Measurements from ENCODE around the gene IL17RC. TPM values are rescaled to one million over a fixed set of nuclear protein-coding genes. Genes with fewer than 3 reads are reported as not detected.

IL17RC gene
- total RNA-seq, 4 donors from 2014 or later: 30.6 to 48.7 (median 37.4) TPM

- Histone ChIP-seq H3K4me3 (peak overlapping the region; percentile 39 to 79 (median 61)), H3K27ac (peak overlapping the region; percentile 86 to 97 (median 94)), H3K27me3 (no peaks in the 10 kb centered on the region), H3K9me3 (no peaks in the 10 kb centered on the region), H3K36me3 (peaks cover 0 to 36% (median 0%) of the 10 kb centered on the region in 3 donors), H3K4me1 (peaks cover 42 to 72% (median 47%) of the 10 kb centered on the region in 3 donors)
- intact Hi-C loops (cut with DNase I): no loop called here
- 0% methylated on average over 1 of the region's 15 CpGs; no CpG with 5 or more reads in 1 of the 2 donors for WGBS, 2 donors
- no peak for DNase-seq
- no peak for TF ChIP-seq POLR2A (IDR thresholded peaks at IDR 0.05)
Measured at GRCh38 chr3:9914559-9915253, 2.2 kb upstream of the IL17RC start.

DNA sequence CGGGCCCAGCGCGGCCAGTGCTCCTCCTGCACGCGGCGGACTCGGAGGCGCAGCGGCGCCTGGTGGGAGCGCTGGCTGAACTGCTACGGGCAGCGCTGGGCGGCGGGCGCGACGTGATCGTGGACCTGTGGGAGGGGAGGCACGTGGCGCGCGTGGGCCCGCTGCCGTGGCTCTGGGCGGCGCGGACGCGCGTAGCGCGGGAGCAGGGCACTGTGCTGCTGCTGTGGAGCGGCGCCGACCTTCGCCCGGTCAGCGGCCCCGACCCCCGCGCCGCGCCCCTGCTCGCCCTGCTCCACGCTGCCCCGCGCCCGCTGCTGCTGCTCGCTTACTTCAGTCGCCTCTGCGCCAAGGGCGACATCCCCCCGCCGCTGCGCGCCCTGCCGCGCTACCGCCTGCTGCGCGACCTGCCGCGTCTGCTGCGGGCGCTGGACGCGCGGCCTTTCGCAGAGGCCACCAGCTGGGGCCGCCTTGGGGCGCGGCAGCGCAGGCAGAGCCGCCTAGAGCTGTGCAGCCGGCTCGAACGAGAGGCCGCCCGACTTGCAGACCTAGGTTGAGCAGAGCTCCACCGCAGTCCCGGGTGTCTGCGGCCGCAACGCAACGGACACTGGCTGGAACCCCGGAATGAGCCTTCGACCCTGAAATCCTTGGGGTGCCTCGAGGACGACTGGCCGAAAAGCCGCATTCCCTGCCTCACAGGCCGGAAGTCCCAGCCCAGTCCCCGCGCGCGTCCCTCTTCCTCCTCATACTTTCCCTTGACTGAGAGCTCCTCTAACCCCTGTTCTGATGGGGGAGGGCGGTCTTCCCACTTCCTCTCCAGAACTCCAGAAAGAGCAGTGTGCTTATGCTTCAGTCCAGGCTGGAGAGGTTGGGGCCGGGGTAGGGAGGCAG is 1.4 kb upstream of the IL17RC start:
- intact Hi-C loops (cut with DNase I): no loop called here
- Histone ChIP-seq H3K27ac (peak overlapping the region; percentile 86 to 97 (median 94)), H3K27me3 (no peaks in the 10 kb centered on the region), H3K4me1 (peaks cover 42 to 72% (median 47%) of the 10 kb centered on the region in 3 donors), H3K9me3 (no peaks in the 10 kb centered on the region), H3K36me3 (peaks cover 0 to 36% (median 0%) of the 10 kb centered on the region in 3 donors), H3K4me3 (peak overlapping the region; percentile 39 to 79 (median 61))
- no peak for DNase-seq
- TF ChIP-seq, protein P1, sequence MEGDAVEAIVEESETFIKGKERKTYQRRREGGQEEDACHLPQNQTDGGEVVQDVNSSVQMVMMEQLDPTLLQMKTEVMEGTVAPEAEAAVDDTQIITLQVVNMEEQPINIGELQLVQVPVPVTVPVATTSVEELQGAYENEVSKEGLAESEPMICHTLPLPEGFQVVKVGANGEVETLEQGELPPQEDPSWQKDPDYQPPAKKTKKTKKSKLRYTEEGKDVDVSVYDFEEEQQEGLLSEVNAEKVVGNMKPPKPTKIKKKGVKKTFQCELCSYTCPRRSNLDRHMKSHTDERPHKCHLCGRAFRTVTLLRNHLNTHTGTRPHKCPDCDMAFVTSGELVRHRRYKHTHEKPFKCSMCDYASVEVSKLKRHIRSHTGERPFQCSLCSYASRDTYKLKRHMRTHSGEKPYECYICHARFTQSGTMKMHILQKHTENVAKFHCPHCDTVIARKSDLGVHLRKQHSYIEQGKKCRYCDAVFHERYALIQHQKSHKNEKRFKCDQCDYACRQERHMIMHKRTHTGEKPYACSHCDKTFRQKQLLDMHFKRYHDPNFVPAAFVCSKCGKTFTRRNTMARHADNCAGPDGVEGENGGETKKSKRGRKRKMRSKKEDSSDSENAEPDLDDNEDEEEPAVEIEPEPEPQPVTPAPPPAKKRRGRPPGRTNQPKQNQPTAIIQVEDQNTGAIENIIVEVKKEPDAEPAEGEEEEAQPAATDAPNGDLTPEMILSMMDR (IDR thresholded peaks at IDR 0.05): peak in 4 of 6 experiments; percentile 20 to 48 (median 27)
- TF ChIP-seq POLR2A (IDR thresholded peaks at IDR 0.05): peak in 1 of 4 donors; percentile 15
- WGBS, 2 donors: 2% methylated on average over 19 of the region's 99 CpGs; no CpG with 5 or more reads in 1 of the 2 donors

DNA sequence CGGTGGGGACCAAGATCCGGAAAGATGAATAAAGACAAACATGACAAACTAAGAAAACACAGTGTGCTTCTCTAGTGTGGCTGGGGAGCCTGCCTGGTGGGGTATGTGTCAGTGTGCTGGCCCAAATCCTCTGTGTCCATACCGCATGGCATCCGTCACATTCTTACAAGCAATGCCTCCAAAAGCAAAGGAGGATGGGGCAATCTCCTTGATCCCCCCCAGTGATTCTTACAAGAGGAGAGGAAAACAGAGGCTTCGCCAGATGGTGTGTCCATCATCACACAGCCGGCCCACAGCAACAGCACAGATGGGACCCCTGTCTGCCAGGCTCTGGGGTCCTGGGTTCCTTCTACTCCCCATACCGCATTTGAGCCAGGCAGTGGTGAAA is 558 bp upstream of the IL17RC start:
- Histone ChIP-seq H3K27ac (peak overlapping the region; percentile 86 to 97 (median 94)), H3K36me3 (peaks cover 0 to 36% (median 0%) of the 10 kb centered on the region in 3 donors), H3K4me3 (peak overlapping the region; percentile 50 to 79 (median 61)), H3K4me1 (peaks cover 42 to 72% (median 47%) of the 10 kb centered on the region in 3 donors), H3K27me3 (no peaks in the 10 kb centered on the region), H3K9me3 (no peaks in the 10 kb centered on the region)
- 39 to 53% methylated on average over 6 to 7 of the region's 7 CpGs for WGBS, 2 donors
- intact Hi-C loops (cut with DNase I): no loop called here
- DNase-seq: no peak
- TF ChIP-seq, protein P1 (IDR thresholded peaks at IDR 0.05): no peak
- TF ChIP-seq POLR2A (IDR thresholded peaks at IDR 0.05): no peak

- peak overlapping the region; percentile 50 to 79 (median 61) for H3K4me3 ChIP-seq
- peaks cover 0 to 27% (median 0%) of the 10 kb centered on the region in 3 donors for H3K36me3 ChIP-seq
- no peak for TF ChIP-seq POLR2A (IDR thresholded peaks at IDR 0.05)
- TF ChIP-seq, protein P1 (IDR thresholded peaks at IDR 0.05): no peak
- no peaks in the 10 kb centered on the region for H3K9me3 ChIP-seq
- H3K27ac ChIP-seq: peak overlapping the region; percentile 86 to 97 (median 94)
- intact Hi-C loops (cut with DNase I): no loop called here
- 70% methylated on average over 7 of the region's 10 CpGs; no CpG with 5 or more reads in 1 of the 2 donors for WGBS, 2 donors
- DNase-seq: no peak
- H3K4me1 ChIP-seq: peaks cover 42 to 63% (median 47%) of the 10 kb centered on the region in 3 donors
- no peaks in the 10 kb centered on the region for H3K27me3 ChIP-seq
Measured at GRCh38 chr3:9917820-9918219, 922 bp downstream of the IL17RC start.

GRCh38 chr3:9918261-9919038 is 1.6 kb downstream of the IL17RC start:
- intact Hi-C loops (cut with DNase I): no loop called here
- 94 to 95% methylated on average over 7 of the region's 8 CpGs for WGBS, 2 donors
- DNase-seq: no peak
- no peaks in the 10 kb centered on the region for H3K27me3 ChIP-seq
- H3K9me3 ChIP-seq: no peaks in the 10 kb centered on the region
- H3K27ac ChIP-seq: peak overlapping the region in 3 of 4 donors; percentile 86 to 97 (median 94)
- no peak for TF ChIP-seq POLR2A (IDR thresholded peaks at IDR 0.05)
- TF ChIP-seq, protein P1 (IDR thresholded peaks at IDR 0.05): no peak
- peaks cover 0 to 32% (median 0%) of the 10 kb centered on the region in 3 donors for H3K36me3 ChIP-seq
- H3K4me1 ChIP-seq: peaks cover 37 to 57% (median 46%) of the 10 kb centered on the region in 3 donors
- peak overlapping the region in 3 of 4 donors; percentile 59 to 79 (median 63) for H3K4me3 ChIP-seq

Measured in esophagus squamous epithelium (tissue), 5 donors.